IMR-90 (cell line): ENCODE results near the gene RNFT2.

ENCODE experiments used
- BHLHE40 ChIP-seq: fragments of 150-350 bp; IDR thresholded peaks from 2 replicates; pipeline ENCODE4 v1.6.1; 2016; ENCODE audit warnings: mild to moderate bottlenecking, low read depth, low read length
- CEBPB ChIP-seq: IDR thresholded peaks from 2 replicates; pipeline ENCODE4 v1.6.1; 2012; ENCODE audit warnings: low read depth, low read length, improper control_type of control experiment
- MAFK ChIP-seq: IDR thresholded peaks from 2 replicates; pipeline ENCODE4 v1.6.1; 2012; ENCODE audit warnings: low read depth, low read length, improper control_type of control experiment
- POLR2A ChIP-seq: IDR thresholded peaks from 2 replicates; pipeline ENCODE4 v1.6.1; 2012; ENCODE audit warnings: mild to moderate bottlenecking, low read depth, low read length
- RAD21 ChIP-seq: IDR thresholded peaks from 2 replicates; pipeline ENCODE4 v1.6.1; 2012; ENCODE audit warnings: low read length, improper control_type of control experiment
- RCOR1 ChIP-seq: IDR thresholded peaks from 2 replicates; pipeline ENCODE4 v1.6.1; 2012; ENCODE audit warnings: mild to moderate bottlenecking, low read length, improper control_type of control experiment; ENCODE audit not compliant: insufficient replicate concordance
- SMC3 ChIP-seq: fragments of 150-350 bp; IDR thresholded peaks from 2 replicates; pipeline ENCODE4 v1.6.1; 2016; ENCODE audit warnings: low read depth, mild to moderate bottlenecking, antibody characterized with exemption, low read length, moderate library complexity
- TF ChIP-seq, protein P1 (sequence below): conservative IDR thresholded peaks from 2 replicates; pipeline ENCODE4 v1.5.1; 2012; ENCODE audit warnings: mild to moderate bottlenecking, low read depth, low read length, improper control_type of control experiment
- TF ChIP-seq, protein P2 (sequence below): fragments of 150-350 bp; IDR thresholded peaks from 2 replicates; pipeline ENCODE4 v1.6.1; 2017; ENCODE audit warnings: mild to moderate bottlenecking, antibody characterized with exemption, low read length, low read depth
- TF ChIP-seq, protein P3 (sequence below): fragments of 150-350 bp; IDR thresholded peaks from 2 replicates; pipeline ENCODE4 v1.6.1; 2016; ENCODE audit warnings: low read depth, mild to moderate bottlenecking, low read length, moderate library complexity, borderline replicate concordance

- TF ChIP-seq, protein P1, sequence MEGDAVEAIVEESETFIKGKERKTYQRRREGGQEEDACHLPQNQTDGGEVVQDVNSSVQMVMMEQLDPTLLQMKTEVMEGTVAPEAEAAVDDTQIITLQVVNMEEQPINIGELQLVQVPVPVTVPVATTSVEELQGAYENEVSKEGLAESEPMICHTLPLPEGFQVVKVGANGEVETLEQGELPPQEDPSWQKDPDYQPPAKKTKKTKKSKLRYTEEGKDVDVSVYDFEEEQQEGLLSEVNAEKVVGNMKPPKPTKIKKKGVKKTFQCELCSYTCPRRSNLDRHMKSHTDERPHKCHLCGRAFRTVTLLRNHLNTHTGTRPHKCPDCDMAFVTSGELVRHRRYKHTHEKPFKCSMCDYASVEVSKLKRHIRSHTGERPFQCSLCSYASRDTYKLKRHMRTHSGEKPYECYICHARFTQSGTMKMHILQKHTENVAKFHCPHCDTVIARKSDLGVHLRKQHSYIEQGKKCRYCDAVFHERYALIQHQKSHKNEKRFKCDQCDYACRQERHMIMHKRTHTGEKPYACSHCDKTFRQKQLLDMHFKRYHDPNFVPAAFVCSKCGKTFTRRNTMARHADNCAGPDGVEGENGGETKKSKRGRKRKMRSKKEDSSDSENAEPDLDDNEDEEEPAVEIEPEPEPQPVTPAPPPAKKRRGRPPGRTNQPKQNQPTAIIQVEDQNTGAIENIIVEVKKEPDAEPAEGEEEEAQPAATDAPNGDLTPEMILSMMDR: no peak
- TF ChIP-seq POLR2A (no peak), RAD21 (no peak), RCOR1 (no peak), CEBPB (no peak), MAFK (no peak), SMC3 (no peak), BHLHE40 (no peak)
- TF ChIP-seq, protein P2, sequence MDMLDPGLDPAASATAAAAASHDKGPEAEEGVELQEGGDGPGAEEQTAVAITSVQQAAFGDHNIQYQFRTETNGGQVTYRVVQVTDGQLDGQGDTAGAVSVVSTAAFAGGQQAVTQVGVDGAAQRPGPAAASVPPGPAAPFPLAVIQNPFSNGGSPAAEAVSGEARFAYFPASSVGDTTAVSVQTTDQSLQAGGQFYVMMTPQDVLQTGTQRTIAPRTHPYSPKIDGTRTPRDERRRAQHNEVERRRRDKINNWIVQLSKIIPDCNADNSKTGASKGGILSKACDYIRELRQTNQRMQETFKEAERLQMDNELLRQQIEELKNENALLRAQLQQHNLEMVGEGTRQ: no peak
- TF ChIP-seq, protein P3, sequence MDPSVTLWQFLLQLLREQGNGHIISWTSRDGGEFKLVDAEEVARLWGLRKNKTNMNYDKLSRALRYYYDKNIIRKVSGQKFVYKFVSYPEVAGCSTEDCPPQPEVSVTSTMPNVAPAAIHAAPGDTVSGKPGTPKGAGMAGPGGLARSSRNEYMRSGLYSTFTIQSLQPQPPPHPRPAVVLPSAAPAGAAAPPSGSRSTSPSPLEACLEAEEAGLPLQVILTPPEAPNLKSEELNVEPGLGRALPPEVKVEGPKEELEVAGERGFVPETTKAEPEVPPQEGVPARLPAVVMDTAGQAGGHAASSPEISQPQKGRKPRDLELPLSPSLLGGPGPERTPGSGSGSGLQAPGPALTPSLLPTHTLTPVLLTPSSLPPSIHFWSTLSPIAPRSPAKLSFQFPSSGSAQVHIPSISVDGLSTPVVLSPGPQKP: no peak
These were observed 62.8 kb downstream of the RNFT2 start for GRCh38 chr12:116800918-116801317.
